ENCODE data around the gene PDE1A. TPM values are rescaled to one million over a fixed set of nuclear protein-coding genes. Genes with fewer than 3 reads are reported as not detected.

Gene PDE1A
- total RNA-seq, 1 donor = 42.0 TPM

DNA sequence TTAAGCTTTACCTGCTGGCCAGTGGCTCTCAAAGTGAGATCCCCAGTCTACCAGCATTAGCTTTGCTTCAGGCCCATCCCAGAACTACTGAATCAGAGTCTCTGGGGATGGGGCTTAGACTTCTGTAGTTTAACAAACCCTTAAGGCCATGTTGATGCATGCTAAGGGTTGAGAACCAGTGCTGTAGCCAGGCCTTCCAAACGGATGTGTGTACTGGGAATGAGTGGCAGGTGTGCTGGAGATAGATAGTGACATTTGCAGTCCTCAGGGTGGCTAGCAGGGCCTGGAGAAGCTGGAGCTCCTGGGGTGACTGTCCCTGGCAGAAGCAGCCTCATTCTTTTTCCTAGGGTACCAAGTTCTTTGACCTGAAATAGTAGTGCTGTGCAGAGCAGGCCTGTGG, 292.6 kb downstream of the PDE1A start:
- peaks cover 18% of the 10 kb centered on the region for H3K4me1 ChIP-seq (ENCODE audit: insufficient read depth, low read length)
- no peaks in the 10 kb centered on the region for H3K36me3 ChIP-seq (ENCODE audit: insufficient read depth, low read length)
- no peaks in the 10 kb centered on the region for H4K20me1 ChIP-seq (ENCODE audit: insufficient read depth, low read length)
- TF ChIP-seq, protein P1, sequence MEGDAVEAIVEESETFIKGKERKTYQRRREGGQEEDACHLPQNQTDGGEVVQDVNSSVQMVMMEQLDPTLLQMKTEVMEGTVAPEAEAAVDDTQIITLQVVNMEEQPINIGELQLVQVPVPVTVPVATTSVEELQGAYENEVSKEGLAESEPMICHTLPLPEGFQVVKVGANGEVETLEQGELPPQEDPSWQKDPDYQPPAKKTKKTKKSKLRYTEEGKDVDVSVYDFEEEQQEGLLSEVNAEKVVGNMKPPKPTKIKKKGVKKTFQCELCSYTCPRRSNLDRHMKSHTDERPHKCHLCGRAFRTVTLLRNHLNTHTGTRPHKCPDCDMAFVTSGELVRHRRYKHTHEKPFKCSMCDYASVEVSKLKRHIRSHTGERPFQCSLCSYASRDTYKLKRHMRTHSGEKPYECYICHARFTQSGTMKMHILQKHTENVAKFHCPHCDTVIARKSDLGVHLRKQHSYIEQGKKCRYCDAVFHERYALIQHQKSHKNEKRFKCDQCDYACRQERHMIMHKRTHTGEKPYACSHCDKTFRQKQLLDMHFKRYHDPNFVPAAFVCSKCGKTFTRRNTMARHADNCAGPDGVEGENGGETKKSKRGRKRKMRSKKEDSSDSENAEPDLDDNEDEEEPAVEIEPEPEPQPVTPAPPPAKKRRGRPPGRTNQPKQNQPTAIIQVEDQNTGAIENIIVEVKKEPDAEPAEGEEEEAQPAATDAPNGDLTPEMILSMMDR (IDR thresholded peaks at IDR 0.05; ENCODE audit: extremely low read depth, low read depth, low read length) = no peak
- no peak overlapping the region for H3K27ac ChIP-seq (ENCODE audit: low read depth, low read length)
- H3K4me3 ChIP-seq (ENCODE audit: insufficient read depth, low read length) = no peak overlapping the region
- H3K9me3 ChIP-seq (ENCODE audit: low read depth, low read length) = no peaks in the 10 kb centered on the region
- H3K79me2 ChIP-seq (ENCODE audit: insufficient read depth, low read length) = no peaks in the 10 kb centered on the region
- no peaks in the 10 kb centered on the region for H3K27me3 ChIP-seq (ENCODE audit: insufficient read depth, low read length)
- no peak overlapping the region for H3K4me2 ChIP-seq (ENCODE audit: insufficient read depth, low read length)
- no peak overlapping the region for H2AFZ ChIP-seq (ENCODE audit: low read length)
- no peak for DNase-seq (ENCODE audit: insufficient read length, low spot score, missing footprints)

DNA sequence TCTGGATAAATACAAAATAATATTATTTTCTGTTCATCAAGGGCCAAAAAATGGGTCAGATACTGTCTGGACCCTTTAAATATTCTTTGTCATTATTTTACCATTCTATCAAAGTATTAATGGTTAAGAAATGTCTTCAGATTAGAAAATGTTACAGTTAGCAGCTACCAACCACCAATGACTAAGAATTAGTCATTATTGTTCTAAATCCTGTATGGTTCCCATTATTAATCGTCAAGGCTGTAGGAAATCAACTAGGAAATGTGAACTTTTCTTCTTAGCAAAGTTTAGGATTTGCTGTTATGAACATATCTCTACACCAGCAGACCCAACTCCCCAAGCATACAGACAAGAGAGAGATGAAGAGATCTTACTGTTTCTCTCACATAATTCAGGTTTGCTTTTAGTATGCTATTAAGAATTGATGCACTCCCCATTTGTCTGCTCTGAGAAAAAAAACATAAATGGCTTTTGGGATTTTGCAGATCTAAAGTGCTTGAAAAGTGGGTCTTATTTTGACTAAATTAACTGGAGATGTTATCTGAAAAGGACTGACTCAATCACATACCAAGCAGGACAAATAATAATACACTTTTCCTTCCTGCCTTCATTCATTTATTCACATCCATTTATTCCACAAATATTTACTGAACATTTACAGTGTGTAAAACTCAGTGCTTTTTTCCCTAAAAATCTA, 293.5 kb downstream of the PDE1A start:
- Histone ChIP-seq H4K20me1 (ENCODE audit: insufficient read depth, low read length) (no peaks in the 10 kb centered on the region), H3K27ac (ENCODE audit: low read depth, low read length) (no peak overlapping the region), H3K36me3 (ENCODE audit: insufficient read depth, low read length) (no peaks in the 10 kb centered on the region), H2AFZ (ENCODE audit: low read length) (no peak overlapping the region), H3K9me3 (ENCODE audit: low read depth, low read length) (no peaks in the 10 kb centered on the region), H3K79me2 (ENCODE audit: insufficient read depth, low read length) (no peaks in the 10 kb centered on the region), H3K4me1 (ENCODE audit: insufficient read depth, low read length) (peaks cover 22% of the 10 kb centered on the region), H3K27me3 (ENCODE audit: insufficient read depth, low read length) (no peaks in the 10 kb centered on the region), H3K4me3 (ENCODE audit: insufficient read depth, low read length) (no peak overlapping the region), H3K4me2 (ENCODE audit: insufficient read depth, low read length) (no peak overlapping the region)
- TF ChIP-seq, protein P1 (IDR thresholded peaks at IDR 0.05; ENCODE audit: extremely low read depth, low read depth, low read length) = no peak
- no peak for DNase-seq (ENCODE audit: insufficient read length, low spot score, missing footprints)

DNA sequence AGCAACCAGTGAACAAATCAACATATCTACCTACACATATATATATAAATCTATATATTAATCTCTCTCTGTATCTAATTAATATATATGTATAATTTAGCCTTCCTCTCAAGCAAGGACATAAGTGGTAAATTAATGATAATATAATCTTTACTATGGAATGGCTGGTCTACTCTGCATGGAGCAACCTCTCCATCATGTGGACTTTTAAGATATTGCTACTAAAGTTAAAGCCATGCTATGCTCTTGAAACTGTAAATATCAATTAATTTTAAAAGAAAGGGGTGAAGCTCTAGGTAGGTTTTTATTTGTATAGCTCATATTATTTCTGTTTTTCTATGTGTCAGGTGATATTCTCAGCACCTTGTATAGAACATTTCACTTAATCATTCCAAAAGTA, 294.2 kb downstream of the PDE1A start:
- Histone ChIP-seq H3K4me1 (ENCODE audit: insufficient read depth, low read length) (peaks cover 22% of the 10 kb centered on the region), H3K27ac (ENCODE audit: low read depth, low read length) (no peak overlapping the region), H3K4me3 (ENCODE audit: insufficient read depth, low read length) (no peak overlapping the region), H3K4me2 (ENCODE audit: insufficient read depth, low read length) (no peak overlapping the region), H3K36me3 (ENCODE audit: insufficient read depth, low read length) (no peaks in the 10 kb centered on the region), H3K9me3 (ENCODE audit: low read depth, low read length) (no peaks in the 10 kb centered on the region), H2AFZ (ENCODE audit: low read length) (no peak overlapping the region), H3K27me3 (ENCODE audit: insufficient read depth, low read length) (no peaks in the 10 kb centered on the region), H4K20me1 (ENCODE audit: insufficient read depth, low read length) (no peaks in the 10 kb centered on the region), H3K79me2 (ENCODE audit: insufficient read depth, low read length) (no peaks in the 10 kb centered on the region)
- TF ChIP-seq, protein P1 (IDR thresholded peaks at IDR 0.05; ENCODE audit: extremely low read depth, low read depth, low read length) = peak; percentile 51
- DNase-seq (ENCODE audit: insufficient read length, low spot score, missing footprints) = no peak

DNA sequence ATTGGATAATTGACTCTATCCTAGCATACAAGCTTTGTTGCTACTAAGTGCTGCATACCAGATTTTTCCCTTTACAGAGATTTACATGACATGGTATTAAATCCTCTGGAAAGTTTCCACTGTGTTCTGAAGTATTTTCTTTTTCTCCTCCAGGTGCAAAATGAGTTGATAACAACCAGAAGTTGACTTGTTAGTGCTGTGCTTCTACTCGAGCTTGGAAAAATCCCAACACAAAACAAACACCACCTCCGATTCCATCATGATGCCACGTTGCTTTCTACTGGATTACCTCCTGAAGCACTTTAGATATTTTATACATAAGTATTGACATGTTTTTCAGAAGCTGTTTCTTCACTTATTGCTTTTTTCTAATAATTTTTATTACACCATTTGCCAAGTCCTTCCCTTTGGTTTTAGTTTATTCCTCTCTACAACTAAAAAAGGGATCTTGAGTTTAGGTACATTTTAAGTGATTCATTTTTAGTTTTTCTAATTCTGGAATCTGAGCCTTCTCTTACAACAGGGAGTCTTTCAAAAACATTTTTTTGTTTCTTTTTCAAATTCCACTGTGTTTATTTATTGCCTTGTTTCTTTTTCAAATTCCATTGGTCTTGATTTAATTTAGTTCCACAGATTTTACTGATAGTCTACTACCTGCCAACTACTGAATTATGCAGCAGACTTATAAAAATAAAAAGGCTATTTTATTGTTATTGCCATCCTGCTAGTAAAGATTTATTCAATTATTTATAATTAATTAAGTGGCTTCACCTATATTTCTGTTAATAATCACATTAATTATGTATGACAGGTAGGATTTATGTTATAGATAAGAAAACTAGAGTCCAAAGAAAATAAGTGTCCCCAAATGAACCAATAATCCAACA, 297.8 kb downstream of the PDE1A start:
- no peak overlapping the region for H3K27ac ChIP-seq (ENCODE audit: low read depth, low read length)
- H3K4me2 ChIP-seq (ENCODE audit: insufficient read depth, low read length) = peak overlapping the region; percentile 41
- no peak for DNase-seq (ENCODE audit: insufficient read length, low spot score, missing footprints)
- no peaks in the 10 kb centered on the region for H3K9me3 ChIP-seq (ENCODE audit: low read depth, low read length)
- TF ChIP-seq, protein P1 (IDR thresholded peaks at IDR 0.05; ENCODE audit: extremely low read depth, low read depth, low read length) = no peak
- no peaks in the 10 kb centered on the region for H4K20me1 ChIP-seq (ENCODE audit: insufficient read depth, low read length)
- no peaks in the 10 kb centered on the region for H3K27me3 ChIP-seq (ENCODE audit: insufficient read depth, low read length)
- H3K4me3 ChIP-seq (ENCODE audit: insufficient read depth, low read length) = no peak overlapping the region
- no peaks in the 10 kb centered on the region for H3K79me2 ChIP-seq (ENCODE audit: insufficient read depth, low read length)
- no peak overlapping the region for H2AFZ ChIP-seq (ENCODE audit: low read length)
- H3K4me1 ChIP-seq (ENCODE audit: insufficient read depth, low read length) = peaks cover 21% of the 10 kb centered on the region
- H3K36me3 ChIP-seq (ENCODE audit: insufficient read depth, low read length) = no peaks in the 10 kb centered on the region

All from osteoblast (primary cell).